Fibroblast of the aortic adventitia (primary cell): Measurements from ENCODE around the gene NR4A1. TPM values are rescaled to one million over a fixed set of nuclear protein-coding genes. Genes with fewer than 3 reads are reported as not detected.
A peak's percentile ranks its signal among the peaks of the same experiment; 100 is the strongest.

Source experiments
- DNase-seq: peaks from one replicate; pipeline ENCODE4 v3.0.0-alpha.2; 2010; ENCODE audit warnings: low read depth
- H3K4me3 ChIP-seq: 2 replicates; pipeline ENCODE4 v1.5.1; 2011; ENCODE audit warnings: low read depth, mild to moderate bottlenecking, control low read depth, low read length, moderate library complexity
- total RNA-seq: library from RNA; depleted of rRNA; stranded (reverse); fragments of >200 nt; gene quantifications from 2 replicates; pipeline ENCODE4 v1.2.3, GENCODE V29; 2012; ENCODE audit warnings: low replicate concordance
- TF ChIP-seq, protein P1 (sequence below): IDR thresholded peaks from 2 replicates; pipeline ENCODE4 v1.5.1; 2011; ENCODE audit warnings: mild to moderate bottlenecking, low read length, control low read depth, inconsistent platforms; ENCODE audit not compliant: insufficient read depth

Gene NR4A1
- total RNA-seq, 1 donor: 3.9 TPM

DNA sequence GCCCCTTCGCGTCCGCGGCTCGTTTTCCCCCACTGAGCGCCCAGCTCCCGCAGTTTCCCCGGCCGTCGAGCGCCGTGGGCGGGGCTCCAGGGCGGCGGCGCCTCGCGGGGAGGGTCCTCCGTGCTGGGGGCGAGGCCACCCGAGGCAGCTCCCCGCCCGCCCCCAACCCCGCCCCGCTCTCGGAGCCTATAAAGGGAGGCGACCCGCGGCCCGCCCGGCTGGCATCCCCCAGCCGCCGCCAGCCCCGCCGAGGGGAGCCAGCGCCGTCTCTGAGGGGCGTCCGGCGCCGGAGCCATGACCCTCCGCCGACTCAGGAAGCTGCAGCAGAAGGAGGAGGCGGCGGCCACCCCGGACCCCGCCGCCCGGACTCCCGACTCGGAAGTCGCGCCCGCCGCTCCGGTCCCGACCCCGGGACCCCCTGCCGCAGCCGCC lies 44.5 kb upstream of the NR4A1 start, which contains the start of gene TAMALIN:
Gene TAMALIN (plus strand): TSS at position 221 of the 432 bp plus-strand sequence. CDS start 74 bp downstream, at position 295.
- TF ChIP-seq, protein P1, sequence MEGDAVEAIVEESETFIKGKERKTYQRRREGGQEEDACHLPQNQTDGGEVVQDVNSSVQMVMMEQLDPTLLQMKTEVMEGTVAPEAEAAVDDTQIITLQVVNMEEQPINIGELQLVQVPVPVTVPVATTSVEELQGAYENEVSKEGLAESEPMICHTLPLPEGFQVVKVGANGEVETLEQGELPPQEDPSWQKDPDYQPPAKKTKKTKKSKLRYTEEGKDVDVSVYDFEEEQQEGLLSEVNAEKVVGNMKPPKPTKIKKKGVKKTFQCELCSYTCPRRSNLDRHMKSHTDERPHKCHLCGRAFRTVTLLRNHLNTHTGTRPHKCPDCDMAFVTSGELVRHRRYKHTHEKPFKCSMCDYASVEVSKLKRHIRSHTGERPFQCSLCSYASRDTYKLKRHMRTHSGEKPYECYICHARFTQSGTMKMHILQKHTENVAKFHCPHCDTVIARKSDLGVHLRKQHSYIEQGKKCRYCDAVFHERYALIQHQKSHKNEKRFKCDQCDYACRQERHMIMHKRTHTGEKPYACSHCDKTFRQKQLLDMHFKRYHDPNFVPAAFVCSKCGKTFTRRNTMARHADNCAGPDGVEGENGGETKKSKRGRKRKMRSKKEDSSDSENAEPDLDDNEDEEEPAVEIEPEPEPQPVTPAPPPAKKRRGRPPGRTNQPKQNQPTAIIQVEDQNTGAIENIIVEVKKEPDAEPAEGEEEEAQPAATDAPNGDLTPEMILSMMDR: no peak
- peak within 1 kb of the TSS; percentile 88 for H3K4me3 ChIP-seq
- peak; percentile 65 for DNase-seq

DNA sequence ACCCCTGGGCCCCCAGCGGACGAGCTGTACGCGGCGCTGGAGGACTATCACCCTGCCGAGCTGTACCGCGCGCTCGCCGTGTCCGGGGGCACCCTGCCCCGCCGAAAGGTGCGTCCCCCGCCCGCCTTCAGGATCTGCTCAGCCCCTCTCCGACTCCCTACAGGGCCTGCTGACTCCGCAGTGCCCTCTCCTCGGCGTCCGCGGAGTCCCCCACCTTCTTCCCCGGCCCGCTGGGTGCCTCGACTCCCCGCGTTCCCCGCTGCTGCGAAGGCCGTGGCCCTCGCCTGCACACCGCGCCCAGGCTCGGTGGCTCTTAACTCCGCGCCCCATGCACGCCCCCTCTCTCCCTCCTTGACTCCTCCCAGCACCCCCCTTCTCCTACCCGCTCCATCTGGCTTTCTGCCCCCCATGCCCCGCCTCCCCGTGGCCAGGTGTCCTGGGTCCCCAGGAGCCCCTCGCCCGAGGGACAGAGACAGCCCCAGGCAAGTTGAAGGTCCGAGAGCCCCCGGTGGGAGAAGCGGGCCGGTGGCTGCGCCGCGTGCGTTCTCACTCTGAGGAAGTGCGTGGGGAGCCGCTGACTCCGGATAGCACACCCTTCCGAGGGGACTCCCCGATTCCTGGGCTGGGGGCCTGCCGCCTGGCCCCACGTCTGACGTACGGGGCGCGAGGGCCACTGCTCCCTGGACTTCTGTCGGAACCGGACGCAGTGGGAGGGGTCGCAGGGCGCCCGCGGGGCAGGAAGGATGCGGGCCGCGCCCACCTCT lies 43.9 kb upstream of the NR4A1 start:
- DNase-seq: no peak
- TF ChIP-seq, protein P1: no peak

DNA sequence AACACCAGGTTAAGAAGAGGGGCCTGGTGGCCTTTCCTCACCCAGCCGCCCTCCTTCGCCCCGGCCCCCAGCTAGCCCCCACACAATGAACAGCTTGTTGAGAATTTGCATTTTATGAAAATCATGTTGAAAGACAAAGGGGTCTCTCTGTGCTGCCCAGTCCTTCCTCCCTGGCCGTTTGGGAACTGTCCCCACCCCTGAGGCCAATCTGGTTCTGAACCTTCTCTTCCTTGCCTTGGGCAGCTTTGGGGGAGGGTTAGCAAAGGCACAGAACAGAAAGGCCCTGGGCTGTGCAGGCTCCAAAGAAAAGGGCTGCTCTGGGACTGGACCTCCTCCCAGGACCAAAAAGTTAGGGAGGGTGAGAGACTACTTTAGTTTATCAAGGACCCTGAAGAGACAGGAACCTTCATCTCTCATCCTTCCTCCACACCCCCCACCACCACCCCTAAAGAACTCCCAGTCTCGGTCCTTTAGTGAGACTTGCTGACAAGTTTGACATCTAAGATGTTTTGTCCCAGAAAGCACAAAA lies 43.2 kb upstream of the NR4A1 start:
- H3K4me3 ChIP-seq: peak overlapping the region; percentile 88
- DNase-seq: no peak
- TF ChIP-seq, protein P1: no peak

More for the DNA sequence above, 43.9 kb upstream of the NR4A1 start:
- H3K4me3 ChIP-seq: peak overlapping the region; percentile 88

DNA sequence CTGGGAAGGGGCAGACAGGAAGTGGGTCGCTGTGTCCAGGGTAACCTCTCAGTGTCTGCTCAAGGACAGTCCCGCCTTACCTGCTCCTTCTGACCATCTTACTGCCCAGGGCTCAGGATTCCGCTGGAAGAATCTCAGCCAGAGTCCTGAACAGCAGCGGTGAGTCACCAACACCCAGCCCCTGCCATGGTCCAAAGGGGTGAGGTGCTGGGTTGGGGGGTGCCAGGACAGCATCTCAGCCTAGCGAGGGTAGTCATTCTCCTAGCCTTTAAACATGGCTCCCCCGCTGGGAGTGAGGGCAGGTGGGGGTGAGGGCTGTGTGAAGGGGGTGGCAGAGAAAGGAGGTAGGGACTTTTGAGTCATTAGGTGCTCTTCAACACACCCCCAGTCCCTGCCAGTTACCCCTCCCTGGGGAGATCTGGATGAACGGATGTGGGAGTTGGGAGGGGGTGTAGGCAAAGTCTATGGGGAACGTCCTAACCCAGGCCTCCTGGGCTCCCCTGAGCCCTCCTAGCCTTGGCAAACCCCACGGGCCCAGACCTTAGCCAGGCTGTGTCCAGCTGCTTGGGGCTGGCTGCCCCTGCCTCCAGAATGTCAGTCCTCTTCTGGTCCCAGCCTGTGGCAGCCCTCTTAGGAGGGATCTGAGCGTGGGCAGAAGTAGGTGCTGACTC lies 42.0 kb upstream of the NR4A1 start:
- DNase-seq: no peak
- peak overlapping the region; percentile 88 for H3K4me3 ChIP-seq
- TF ChIP-seq, protein P1: no peak

DNA sequence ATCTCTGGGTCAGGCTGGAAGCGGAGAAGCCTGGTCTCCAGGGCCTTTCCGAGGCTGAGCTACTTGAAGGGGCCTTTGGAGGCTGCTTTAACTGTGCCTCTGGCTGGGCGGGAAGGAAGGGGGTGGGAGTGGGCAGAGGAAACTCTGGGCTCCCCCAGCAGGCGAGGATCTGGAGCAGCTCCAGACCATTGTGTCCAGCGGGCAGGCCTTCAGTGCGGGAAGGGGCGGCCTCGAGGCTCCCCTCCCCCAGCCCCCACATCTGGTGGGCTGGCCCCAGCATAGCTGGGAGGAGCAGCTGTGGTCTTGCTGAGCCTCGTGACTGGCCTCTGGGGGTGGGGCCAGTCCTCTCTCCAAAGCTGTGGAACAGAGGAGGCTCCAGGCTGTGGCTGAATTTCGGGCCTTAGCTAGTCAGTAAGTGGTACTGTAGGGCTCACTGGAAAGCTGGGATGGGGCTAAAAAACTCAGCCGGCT lies 41.1 kb upstream of the NR4A1 start:
- TF ChIP-seq, protein P1: no peak
- peak overlapping the region; percentile 57 for H3K4me3 ChIP-seq

DNA sequence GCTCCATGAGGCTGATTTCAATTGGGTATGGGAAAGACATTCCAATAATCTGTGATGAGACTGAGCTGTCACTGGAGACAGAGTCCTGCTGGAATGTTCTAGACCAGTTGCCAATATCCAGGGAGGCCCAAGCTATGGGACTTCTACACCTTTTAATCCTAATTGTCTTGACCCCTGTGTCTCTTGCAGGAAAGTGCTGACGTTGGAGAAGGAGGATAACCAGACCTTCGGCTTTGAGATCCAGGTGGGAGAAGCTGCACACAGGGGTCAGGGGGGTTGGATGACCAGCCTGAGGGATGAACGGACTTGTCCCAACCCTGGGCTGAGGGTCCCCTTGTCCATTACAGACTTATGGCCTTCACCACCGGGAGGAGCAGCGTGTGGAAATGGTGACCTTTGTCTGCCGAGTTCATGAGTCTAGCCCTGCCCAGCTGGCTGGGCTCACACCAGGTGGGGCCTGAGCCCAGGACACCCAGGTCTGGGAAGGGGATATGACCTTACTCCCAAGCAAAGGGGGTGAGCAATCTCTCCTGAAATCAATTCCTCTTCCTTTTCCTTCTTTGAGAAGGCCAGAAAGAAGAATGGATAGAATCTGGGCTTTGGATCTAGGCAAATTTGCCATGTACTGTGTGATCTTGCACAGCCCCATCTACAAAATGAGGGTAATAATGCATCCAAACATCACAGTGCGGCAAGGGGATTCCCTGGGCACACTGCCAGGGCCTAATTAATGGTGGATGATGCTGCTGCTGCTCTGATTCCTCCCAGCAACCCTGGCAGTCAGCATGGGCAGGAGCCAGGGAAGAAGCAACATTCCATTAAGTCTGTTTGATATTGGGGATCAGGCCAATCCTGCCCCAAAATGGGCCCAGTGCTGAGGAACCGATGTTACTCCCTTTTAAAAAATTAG lies 40.3 kb upstream of the NR4A1 start:
- peak overlapping the region; percentile 57 for H3K4me3 ChIP-seq
- DNase-seq: no peak
- TF ChIP-seq, protein P1: no peak

More for the DNA sequence above, 41.1 kb upstream of the NR4A1 start:
- peak; percentile 90 for DNase-seq
